C4-2B (cell line): ENCODE results near the gene SPC24.

Experiments
- CTCF ChIP-seq: fragments of 450-650 bp; conservative IDR thresholded peaks from 2 replicates; pipeline ENCODE4 v1.5.1; 2017; ENCODE audit warnings: mild to moderate bottlenecking
- ZFX ChIP-seq: fragments of 450-650 bp; IDR thresholded peaks from 2 replicates; pipeline ENCODE4 v1.6.1; 2017

GRCh38 chr19:11177592-11177991 lies 22.0 kb upstream of the SPC24 start:
- no peak for TF ChIP-seq CTCF
- TF ChIP-seq ZFX, result no peak
